HG03457 (cell line): ENCODE results near the gene DDX24.

Experiments used
- ATAC-seq: cut with Tn5 transposase; IDR thresholded peaks from one replicate; pipeline ENCODE4 v1.9.1; 2021; ENCODE audit warnings: moderate number of reproducible peaks; ENCODE audit not compliant: unreplicated experiment

The DDX24 gene

GRCh38 chr14:94015223-94015622 is 65.8 kb downstream of the DDX24 start:
- ATAC-seq, result no peak

- ATAC-seq, result no peak
Observed at GRCh38 chr14:94014382-94014781, 66.6 kb downstream of the DDX24 start.

DNA sequence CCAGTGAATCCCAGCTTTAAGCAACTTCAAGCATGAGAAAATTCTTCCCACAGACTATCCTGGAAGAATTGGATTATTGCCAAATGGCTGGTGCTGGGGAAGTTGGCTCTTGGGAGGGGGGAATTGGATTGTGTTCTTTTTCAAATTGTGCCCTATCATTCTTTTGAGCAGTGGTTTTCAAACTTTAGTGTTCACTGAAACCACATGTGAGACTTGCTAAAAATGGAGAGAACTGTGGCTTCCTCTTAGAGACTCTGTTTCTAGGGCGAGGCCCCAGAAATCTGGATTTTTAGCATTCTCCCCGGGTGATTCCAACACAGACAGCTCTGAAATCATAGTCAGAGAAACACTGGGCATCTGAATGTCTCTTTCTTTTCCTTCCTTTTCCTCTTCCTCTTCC is 69.2 kb downstream of the DDX24 start:
- ATAC-seq, result no peak

DNA sequence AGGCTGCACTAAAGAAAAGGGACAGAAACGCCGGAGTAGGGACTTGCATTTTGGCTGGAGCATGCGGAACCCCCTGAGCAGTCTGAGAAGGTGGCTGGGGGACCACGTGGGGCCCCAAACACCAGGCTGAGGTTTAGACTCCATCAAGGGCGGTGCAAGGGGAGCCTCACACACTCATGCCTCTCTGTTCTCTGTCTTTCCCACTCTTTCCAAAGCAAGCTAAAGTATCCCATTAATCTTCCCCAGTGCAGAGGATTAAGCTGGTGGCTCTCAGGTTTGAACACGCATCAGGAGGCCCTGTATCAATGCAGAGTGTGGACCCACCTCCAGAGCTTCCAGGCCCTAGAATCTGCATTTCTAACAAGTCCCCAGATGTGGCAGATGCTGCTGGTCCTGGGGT is 70.4 kb downstream of the DDX24 start:
- no peak for ATAC-seq

DNA sequence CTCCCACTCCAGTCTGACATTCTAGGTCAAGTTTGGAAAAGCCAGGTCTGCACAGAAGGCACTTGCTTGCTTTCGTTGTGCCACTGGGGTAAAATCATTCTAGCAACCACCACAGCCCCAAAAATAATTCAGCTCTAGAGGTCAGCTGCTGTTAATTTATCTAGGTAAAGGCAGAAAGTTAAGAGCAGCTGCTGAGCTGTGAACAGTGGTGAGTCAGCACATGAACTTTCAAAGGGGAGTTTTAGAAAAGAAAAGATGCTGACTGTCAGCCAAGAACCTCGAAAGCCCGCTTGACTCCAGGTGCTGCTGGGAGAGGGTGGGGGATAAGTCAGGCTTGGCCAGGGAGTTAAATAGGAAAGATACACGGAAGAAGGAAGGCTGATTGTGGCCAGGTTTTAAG is 71.2 kb downstream of the DDX24 start:
- ATAC-seq, result no peak

DNA sequence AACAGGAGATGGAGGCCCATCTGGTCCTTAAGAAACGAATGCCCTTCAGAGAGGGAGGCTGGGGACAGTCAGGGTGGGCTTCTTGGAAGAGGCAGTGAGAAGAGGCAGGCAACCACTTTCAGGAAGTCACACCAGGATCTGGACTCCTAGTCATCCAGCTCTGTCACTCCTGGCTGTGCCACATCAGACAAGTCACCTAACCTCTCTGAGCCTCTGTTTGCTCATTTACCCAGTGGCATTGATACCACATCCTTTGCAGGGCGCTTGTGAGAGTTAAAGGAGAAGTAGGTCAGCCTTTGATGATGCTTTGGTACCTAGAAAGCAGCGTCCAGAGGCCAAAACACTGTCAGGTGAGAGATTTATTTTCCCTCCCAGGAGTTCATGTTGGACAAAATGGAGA is 72.8 kb downstream of the DDX24 start:
- ATAC-seq, result no peak

- ATAC-seq, result no peak
Observed at GRCh38 chr14:94005324-94006073, 75.5 kb downstream of the DDX24 start.

DNA sequence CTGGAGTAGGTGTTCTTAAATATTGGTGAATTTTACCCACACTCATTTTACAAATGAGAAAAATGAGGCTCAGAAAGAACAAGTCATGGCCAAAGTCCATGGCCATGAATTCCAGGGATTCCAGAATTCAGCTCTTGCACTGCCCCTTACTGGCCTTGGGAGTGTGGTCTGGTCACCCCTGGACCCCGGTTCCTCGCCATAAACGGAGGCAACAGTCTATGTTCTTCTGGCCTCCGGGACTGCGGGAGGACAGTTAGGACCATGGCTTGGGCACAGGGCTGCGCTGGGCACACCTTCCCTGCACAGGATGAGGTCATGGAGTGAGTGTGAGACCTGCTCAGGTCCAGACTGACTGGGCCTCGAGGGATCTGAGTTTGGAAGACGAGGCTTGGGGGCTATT is 77.0 kb downstream of the DDX24 start:
- ATAC-seq, result no peak

- ATAC-seq, result no peak
Observed at GRCh38 chr14:94003397-94003796, 77.6 kb downstream of the DDX24 start.

- ATAC-seq, result peak; percentile 46
Observed at GRCh38 chr14:94001501-94002396, 79.3 kb downstream of the DDX24 start.

- ATAC-seq, result no peak
Observed at GRCh38 chr14:94001016-94001415, 80.0 kb downstream of the DDX24 start.

DNA sequence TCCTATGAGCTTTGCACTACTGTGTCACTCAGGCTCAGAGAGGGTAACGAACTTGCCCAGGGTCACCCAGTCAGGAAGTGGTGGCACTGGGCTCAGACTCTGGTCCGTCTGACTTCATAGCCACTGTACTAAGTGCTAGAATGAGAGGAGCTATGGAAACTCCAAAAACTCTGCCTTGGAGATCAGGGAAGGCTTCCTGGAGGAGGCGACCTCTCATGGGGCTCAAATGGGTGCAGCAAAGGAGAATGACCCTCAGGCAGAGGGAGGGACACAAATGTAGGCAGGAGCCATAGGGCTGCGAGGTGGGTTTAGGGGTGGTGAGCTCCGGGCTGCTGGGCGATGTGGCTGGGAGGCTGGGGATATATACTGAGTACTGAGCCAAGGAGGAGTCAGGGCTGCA is 80.7 kb downstream of the DDX24 start:
- ATAC-seq, result no peak

DNA sequence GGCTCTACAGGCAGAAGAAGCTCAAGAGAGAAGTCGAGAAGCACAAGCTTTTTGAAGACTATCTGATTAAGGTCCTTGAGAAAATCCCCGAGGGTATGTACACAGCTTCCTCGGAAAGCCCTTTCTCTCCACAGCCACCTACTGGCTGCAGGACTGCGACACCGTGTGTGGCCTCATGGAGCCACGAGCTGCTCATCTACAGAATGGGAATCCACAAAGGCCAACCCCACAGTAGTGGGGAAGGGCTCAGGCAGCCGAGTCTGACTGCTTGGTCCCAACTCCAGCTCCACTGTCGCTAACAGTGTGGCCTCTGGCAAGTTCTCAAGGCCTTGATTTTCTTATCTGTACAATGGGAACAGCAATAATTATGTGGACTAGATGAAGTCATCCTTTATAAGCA is 81.4 kb downstream of the DDX24 start:
- no peak for ATAC-seq

DNA sequence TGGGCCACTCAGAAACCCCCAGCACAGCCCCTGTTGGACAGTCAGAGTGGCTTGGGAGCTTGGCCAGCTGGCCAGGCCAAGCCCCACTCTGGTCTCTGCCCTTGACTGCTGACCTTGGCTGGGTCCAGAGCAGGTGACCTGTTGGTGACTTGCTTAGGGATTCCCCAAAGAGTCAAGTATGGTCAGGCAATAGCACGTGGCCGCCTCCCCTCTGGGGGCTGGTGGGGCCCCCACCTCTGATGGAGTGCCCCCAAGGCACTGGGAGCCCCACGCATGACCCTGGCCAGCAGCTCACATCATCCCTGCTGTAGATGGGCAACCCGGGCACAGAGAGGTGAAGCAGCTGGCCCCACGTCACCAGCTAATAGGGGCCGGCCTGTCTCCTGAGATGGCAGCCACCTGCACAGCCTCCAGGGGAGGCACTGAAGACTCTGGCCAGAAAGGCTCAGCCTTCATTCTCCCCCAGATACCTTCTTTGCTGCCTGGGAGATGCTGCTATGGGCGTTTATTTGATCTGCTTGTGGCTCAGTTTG is 82.1 kb downstream of the DDX24 start:
- ATAC-seq, result no peak
